NCI-H446 (cell line): ENCODE results near the gene MTA3.
"Not testable (repeated sequence)": the region's sequence is repeated elsewhere in the genome, so short reads cannot be mapped to it uniquely, and the experiment has no call there.

ENCODE experiments used
- DNase-seq, 2 experiments: peaks; one replicate each; lab custom pipeline; 2025; lab: John Stamatoyannopoulos, UW

The MTA3 gene

DNA sequence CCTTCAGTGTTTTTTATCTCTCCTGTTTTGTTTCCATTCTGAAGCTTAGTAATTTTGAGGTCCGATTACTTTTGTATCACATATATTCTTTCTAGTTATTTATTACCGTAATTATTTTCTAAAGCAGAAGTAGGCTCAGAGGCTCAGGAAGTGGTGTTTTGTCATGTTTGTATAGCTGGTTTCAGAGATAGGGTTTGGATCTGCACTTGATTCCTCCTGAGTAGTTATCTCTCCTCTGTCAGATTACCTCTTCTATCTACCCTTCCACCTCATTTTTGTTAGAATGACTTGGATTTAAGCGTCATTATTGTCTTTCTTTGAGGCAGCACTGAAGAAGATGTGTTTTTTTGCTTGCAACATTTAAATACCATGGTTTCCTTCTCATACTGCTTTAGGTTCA lies 95.4 kb downstream of the MTA3 start:
- no peak for DNase-seq

DNA sequence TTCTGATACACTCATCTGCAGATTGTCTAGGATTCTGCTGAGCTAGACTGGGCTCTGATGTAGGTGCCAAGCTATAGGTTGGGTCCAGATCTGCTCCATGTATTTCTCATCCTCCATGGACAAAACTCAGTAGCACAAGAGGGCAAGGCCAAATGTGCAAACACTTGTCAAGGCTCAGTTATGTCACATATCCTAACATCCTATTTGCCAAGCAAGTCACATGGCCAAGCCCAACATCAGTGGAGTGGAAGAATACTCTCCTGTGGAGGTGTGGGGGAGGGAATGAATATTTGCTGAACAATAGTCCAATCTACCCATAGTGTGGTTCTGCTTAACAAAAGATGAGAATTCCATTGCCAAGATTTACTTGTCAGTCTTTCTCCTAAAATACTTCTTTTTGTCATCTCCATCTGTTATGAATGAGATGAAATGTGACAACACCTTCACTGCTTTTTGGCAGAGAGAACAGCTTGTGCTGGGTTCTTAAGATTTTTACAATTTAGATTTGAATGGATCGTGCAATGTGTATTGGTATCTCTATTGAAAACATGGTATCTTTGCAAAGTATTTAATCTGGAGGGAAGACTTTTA lies 105.7 kb downstream of the MTA3 start:
- DNase-seq = no peak

DNA sequence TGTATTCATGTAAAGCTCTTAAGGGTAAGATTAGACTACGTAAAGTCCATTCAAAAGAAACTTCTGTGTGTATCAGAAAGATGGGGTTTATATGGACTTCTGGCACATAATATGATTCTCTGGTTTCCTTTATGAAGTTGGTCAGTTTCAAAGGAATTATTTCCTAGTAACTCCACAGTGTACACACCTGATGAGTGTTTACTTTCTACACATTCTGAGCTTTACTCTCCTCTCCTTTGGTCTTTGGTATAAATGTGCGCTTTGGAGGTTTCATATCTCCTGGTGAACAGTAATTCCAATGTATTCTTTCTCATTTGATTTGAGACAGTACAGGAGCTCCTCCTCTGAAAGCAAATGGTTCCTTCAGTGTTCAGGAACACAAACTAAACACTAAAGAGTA lies 107.4 kb downstream of the MTA3 start:
- DNase-seq = no peak

DNA sequence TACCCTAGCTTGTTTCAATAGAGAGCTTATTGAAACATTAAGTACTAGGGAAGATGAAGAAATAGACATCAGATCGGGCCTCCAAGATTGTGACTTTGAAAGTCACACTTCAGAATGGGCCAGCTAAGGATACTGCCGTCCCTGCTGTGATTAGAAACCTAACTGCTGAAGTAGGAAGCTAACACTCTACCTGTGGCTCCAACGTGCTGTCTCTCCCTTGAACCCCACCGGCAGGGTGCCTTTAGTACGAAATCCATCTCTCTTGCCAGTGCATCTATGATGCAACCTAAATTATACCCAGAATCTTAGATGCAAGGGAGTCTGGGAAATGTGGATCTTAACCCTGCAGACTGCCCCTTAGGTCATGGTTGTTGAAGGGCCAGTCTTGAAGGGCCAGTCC lies 116.9 kb downstream of the MTA3 start:
- DNase-seq = no peak

DNA sequence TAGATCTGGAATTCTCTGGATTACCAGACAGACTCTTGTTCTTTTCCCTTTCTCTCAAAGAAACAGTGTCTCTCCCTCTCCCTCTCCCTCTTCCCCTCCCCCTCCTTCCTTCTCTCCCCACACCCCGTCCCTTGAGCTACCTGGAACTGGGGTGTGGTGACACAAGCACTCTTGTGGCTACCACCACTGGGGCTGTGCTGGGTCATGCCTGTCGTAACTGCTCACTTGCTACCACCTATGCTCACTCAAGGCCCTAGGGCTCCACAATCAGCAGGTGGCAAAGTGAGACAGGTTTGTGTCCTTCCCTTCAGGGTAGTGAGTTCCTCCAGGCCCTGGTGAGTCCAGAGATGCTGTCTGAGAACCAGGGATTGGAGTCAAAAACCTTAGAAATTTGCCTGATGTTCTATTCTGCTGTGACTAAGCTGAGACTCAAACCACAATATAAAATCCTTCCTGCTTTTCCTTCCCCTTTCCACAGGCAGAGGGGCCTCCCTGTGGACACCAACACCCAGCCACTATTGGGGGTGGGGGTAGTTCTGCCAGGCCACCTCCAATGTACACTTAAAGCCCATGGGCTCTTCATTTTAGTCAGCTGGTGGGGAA lies 124.7 kb downstream of the MTA3 start:
- DNase-seq = no peak

DNA sequence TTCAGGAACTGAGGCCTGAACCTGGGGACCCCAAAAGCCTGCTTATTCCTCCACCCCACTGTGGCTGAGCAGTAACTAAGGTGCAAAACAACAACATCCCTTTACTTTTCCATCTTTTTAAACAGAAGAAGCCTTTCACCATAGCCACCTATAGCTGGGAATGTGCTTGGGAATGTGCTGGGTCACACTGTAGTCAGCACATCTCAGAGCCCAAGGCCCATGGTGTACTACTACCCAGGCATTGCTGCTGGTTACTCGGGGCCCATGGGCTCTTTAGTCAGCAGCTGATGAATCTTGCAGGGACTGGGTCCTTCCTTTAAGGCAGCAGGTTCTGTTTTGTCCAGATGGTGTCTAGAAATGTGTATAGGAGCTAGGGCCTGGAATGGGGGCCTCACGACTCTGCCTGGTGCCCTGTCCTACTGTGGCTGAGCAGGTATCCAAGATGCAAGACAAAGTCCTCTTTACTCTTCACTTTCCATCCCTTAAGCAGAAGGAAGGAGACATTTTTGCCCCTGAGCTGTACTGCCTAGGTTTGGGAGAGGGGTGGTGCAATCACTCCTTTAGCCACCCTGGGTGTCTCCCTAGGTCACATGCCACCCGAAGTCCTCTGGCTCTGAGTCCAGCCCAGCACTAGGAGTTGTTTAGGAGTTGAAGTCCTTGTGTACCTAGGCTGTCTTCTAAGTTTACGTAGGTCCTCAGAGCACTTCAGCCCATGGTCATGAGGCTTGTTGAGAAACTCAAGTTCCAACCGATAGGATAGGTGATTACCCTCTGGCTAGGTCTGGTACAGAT lies 125.5 kb downstream of the MTA3 start:
- DNase-seq = no peak

DNA sequence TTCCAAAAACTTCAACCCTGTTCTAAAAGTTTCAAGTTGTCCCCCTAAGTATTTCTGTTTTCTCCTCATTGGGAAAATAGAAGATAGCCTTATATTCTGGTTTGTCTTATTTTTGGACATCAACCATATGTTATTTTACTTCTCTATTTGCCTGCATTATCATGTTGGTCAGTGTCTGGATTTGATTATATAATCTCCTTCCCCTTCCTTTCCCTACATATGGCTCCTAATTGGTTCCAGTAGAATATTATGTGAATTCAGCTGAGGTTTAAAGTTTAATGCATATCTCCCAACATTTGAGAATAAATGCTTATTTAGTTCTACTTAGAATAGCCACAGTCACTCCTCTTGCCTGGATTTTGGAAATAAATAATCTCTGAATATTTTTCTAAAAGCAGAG lies 128.6 kb downstream of the MTA3 start:
- DNase-seq = no peak

DNA sequence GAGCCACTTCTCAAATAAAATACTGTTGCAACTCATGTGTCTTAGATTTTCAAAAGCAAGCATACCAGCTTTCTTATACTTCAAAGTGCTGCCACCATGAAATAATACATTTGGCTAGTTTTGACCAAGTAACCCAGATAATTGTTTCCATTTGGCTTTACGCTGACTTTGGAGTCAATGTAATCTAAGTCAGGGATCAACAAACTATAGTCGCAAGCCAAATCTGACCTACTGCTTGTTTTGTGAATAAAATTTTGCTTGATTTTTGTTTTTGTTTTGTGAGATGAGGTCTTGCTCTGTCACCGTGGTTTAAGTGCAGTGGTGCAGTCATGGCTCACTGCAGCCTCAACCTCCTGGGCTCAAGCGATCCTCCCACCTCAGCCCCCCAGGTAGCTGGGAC lies 130.5 kb downstream of the MTA3 start:
- no peak for DNase-seq

DNA sequence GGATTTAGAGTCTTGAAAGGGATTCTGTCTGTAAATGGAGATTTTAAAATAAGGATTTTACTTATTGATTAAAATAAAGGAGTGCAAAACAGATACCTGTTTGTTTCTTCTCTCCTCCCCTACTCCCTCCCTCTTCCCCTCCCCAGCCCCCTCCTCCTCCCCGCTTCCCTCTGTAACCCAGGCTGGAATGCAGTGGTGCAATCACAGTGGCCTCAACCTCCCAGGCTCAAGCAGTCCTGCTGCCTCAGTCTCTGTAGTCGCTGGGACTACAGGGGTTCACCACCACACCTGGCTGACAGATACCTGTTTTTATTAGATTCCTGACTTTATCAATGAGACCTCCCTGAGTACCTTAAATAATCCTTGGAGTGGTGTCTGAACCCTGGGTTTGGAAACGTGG lies 138.4 kb downstream of the MTA3 start:
- DNase-seq = no peak

DNA sequence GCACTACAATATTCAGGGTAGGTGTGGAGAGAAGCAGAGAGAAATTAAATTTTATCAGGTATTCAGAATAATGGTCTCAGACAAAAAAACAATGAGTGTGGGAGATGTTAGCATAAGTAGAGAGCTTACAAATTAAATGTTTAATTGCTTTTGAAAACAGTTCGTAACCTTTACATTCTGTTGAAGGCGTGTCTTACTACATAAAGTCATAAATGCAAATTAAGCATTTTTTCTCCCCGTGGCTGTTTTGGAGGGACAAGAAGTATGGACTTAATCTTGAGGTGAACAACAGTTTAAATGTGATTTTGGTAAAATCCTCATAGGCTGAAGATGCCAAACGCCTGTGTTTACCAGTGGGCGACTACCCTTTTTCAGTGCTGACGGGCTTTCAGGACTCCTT lies 139.7 kb downstream of the MTA3 start:
- no peak for DNase-seq

DNA sequence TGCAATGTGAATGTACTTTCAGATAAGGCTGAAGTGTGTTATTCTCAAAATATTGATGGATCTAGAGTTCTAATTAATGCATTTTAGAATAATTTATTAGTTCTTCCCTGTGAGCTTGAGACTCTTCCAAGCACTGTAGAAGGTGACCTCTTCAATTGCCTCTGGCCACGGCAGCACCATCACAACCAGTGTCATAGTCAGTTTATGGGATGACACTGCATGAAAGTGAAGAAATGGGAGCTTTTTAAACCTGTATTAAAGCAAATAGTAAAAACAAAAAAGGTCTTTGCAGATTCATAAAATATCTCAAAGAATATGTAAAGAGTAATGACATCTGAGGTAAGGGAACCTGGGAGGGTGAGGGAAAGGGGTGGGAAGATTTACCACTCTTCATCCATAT lies 143.5 kb downstream of the MTA3 start:
- DNase-seq = no peak

DNA sequence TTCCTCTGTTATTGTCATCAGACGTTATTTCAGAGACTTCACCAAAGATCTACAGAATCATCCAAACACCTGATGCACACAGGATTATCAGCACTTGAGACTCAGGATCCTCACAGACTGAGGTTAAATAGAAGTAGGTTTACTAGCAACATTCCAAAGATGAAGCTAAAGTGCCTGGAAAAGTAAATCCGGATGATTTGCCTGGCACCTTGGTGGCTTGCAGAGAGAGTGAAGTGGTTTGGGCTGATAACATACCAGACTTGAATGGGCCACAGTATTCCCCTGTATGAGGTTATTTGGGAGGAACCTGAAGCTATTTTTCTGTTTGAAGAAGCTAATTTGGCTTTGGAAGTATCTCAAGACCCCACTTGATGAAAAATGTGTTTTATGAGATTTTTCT lies 144.5 kb downstream of the MTA3 start:
- DNase-seq = no peak

DNA sequence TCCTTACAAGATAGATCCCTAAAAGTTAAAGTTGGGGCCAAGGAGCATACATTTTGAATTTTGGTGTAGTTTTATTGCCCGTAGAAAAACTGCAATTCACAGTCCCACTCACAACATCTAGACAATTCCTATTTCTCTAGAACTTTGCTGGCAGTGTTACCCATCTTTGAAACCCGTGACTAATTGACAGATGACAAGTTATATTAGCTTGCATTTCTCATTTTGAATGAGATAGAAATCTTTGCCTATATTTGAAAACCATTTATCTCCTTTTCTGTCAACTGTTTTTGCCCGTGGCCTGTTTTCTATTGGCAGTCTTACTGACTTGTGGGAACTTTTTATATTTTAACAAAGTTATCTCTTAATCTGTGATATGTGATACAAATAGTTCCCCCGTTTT lies 145.5 kb downstream of the MTA3 start:
- no peak for DNase-seq

DNA sequence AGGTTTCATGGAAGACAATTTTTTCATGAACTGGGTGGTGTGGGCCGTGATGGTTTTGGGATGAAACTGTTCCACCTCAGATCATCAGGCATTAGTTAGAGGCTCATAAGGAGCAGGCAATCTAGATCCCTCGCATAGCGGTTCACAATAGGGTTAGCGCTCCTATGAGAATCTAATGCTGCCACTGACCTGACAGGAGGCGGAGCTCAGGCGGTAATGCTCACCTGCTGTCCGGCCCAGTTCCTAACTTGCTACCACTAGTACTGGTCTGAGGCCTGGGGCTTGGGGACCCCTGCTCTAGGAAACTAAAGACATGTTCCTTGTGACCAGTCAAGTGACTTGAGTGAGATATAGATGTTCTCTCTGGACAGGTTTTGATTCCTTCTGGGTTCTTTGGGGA lies 146.3 kb downstream of the MTA3 start:
- no peak for DNase-seq

DNA sequence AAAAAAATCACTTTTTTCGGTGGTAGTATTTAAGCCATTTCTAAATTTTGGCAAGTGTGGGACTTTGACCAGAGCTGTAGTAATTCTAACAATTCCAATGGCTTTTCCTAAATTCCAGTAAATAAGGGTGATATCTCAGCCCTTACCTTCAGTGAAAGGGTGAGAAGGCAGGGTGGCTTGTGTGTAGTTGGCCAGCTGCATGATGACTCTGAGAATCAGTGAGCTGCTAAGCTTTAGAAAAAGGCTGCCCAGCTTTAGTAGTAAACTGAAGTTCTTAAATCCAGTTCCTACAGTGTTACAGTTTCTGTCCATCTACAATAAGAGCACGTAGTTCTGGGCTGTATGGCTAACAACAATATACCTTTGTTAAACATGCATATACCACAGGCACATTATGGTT lies 153.5 kb downstream of the MTA3 start:
- no peak for DNase-seq

DNA sequence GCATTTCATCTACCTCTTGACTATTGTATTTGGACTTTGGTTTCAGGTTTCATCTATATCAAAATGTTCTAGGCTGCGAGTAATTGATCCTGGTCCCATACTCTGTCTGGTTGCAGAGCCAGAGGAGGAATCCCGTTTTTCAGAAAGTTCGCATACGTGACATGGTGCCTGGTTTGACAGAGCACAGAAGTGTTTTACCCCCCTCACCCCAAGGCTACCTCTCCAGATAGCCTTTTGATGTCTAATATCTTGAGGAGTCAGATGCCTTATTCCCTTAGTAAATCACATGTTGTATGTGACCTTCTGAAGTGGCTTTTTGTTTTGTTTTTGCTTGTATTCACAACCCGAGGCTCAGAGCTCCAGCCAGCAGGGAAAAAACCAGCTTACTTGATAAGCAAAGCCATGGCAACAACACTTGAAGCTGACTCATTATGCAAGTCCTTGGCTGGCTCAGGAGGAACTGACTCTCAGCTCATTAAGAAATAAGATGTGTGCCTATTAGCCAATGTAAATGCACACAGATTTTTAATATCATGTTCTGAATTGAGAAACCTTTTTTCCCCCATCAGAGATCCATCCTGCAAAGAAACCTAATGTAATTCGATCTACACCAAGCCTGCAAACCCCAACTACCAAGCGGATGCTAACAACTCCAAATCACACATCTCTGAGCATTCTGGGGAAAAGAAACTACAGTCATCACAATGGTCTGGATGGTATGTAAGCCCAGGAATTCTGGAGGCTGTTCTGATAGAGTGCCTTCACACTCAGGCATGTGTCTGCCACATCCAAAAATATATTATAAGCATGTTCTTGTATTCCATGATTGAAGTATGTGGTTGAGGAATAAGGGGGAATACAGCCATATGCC lies 154.1 kb downstream of the MTA3 start:
- DNase-seq = no peak

DNA sequence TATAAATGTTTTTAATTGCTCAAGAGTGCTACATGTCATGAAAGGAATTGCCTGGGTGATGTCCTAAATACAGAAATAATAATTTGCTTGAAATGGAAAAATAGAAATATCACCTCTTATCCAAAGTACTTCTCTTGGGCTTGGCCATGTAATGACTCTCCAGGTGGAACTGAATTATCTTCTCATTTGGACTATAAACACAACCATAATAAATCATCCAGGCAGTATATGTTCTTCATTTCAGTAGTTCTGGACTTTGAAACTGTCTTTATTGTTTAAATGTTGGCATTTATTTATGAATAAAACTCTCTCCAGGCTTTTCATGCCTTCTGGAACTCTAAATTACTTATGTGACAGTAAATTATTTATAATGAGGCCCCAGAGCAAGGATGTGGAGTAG lies 155.0 kb downstream of the MTA3 start:
- no peak for DNase-seq

DNA sequence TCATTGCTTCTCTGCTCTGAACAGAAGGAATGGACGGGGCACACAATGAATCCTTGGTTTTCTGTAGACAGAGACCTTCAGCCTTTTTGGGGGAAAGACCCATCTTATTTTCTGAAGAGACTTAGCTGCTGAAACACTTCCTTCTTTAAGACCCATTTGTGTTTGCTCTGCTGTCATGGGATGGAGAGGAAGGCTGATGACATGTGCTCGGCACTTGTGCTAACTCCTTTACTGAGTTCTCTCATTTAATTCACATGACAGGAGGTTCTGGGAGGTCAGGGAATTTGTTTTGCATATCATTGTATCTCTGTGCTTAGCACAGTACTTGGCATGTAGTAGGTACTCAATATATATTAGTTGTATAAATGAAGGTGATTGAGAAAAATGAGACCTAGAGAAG lies 156.5 kb downstream of the MTA3 start:
- DNase-seq = no peak

DNA sequence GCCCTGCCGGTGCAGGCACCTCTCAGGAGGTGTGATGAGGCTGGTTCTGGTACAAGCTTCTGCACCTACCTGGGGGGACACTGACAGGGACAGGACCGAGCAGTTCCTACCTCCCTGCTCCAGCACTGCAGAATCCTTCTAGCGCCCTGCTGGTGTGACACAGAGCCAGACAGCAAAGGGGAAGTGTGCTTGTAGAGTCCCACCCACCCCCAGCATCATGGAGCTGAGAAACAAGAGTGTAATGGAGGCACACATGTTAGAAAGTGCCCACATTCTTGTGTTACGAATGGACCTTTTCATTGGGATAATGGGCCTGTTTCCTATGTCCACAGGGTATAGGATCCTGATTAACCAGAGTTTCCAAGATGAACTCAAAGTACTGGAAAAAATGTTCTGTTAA lies 157.2 kb downstream of the MTA3 start:
- DNase-seq = no peak

DNA sequence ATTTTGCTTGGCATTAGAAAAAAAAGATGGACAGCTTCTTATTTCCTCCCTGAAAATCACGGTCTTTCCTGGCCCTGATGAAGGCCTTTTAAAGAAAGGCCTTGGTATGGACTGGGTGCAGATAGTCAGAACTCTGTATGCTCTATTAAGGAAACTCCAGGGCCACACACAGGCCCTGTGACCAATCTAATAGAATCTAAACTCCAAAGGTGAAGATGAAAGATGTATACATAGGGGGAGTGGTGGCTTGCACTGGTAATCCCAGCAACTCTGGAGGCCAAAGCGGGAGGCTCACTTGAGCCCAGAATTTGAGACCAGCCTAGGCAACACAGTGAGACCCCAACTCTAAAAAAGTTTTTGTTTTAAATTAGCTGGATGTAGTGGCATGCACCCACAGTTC lies 158.2 kb downstream of the MTA3 start:
- DNase-seq = no peak

DNA sequence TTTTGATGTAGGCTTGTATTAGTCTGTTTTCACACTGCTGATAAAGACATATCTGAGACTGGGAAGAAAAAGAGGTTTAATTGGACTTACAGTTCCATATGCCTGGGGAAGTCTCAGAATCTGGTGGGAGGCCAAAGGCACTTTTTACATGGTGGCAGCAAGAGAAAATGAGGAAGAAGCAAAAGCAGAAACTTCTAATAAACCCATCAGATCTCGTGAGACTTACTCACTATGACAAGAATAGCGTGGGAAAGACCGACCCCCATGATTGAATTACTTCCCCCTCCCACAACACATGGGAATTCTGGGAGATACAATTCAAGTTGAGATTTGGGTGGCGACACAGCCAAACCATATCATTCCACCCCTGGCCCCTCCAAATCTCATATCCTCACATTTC lies 162.9 kb downstream of the MTA3 start:
- not testable (repeated sequence) for DNase-seq

DNA sequence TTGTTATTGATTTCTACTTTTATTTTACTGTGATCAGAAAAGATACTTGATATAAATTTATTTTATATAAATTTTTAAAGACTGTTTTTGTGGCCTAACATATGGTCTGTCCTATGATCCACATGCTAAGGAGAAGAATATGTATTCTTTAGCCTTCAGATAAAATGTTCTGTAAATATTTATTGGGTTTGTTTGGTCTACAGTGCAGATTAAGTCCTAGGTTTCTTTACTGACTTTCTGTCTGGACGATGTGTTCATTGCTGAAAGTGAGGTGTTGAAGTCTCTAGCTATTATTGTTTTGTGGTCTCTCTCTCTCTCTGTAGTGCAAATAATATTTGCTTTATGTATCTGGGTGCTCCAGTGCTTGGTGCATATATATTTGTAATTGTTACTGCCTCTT lies 165.4 kb downstream of the MTA3 start:
- DNase-seq = no peak
